C4-2B (cell line): ENCODE results near the gene SMAD2.

Source experiments
- ZFX ChIP-seq: fragments of 450-650 bp; IDR thresholded peaks from 2 replicates; pipeline ENCODE4 v1.6.1; 2017
- TF ChIP-seq, protein P1 (sequence below): fragments of 450-650 bp; conservative IDR thresholded peaks from 2 replicates; pipeline ENCODE4 v1.5.1; 2017; ENCODE audit warnings: mild to moderate bottlenecking

- TF ChIP-seq, protein P1, sequence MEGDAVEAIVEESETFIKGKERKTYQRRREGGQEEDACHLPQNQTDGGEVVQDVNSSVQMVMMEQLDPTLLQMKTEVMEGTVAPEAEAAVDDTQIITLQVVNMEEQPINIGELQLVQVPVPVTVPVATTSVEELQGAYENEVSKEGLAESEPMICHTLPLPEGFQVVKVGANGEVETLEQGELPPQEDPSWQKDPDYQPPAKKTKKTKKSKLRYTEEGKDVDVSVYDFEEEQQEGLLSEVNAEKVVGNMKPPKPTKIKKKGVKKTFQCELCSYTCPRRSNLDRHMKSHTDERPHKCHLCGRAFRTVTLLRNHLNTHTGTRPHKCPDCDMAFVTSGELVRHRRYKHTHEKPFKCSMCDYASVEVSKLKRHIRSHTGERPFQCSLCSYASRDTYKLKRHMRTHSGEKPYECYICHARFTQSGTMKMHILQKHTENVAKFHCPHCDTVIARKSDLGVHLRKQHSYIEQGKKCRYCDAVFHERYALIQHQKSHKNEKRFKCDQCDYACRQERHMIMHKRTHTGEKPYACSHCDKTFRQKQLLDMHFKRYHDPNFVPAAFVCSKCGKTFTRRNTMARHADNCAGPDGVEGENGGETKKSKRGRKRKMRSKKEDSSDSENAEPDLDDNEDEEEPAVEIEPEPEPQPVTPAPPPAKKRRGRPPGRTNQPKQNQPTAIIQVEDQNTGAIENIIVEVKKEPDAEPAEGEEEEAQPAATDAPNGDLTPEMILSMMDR: no peak
- TF ChIP-seq ZFX: no peak
These were observed 21.0 kb downstream of the SMAD2 start for GRCh38 chr18:47909484-47909883.
